Skeletal muscle satellite cell (primary cell): ENCODE results near the gene SH3PXD2B.

Source experiments
- H3K27me3 ChIP-seq: 2 replicates; pipeline ENCODE4 v1.7.0; 2013; ENCODE audit warnings: low read length; ENCODE audit not compliant: control insufficient read depth, insufficient read depth
- H3K36me3 ChIP-seq: 2 replicates; pipeline ENCODE4 v1.7.0; 2013; ENCODE audit warnings: mild to moderate bottlenecking, control low read depth, low read length; ENCODE audit not compliant: insufficient read depth
- H3K4me1 ChIP-seq: 2 replicates; pipeline ENCODE4 v1.7.0; 2013; ENCODE audit warnings: low read length; ENCODE audit not compliant: control insufficient read depth, insufficient read depth
- H3K4me2 ChIP-seq: 2 replicates; pipeline ENCODE4 v1.7.0; 2013; ENCODE audit warnings: mild to moderate bottlenecking, low read length
- H3K4me3 ChIP-seq: 2 replicates; pipeline ENCODE4 v1.7.0; 2013; ENCODE audit warnings: low read length
- H3K9ac ChIP-seq: 2 replicates; pipeline ENCODE4 v1.7.0; 2013; ENCODE audit warnings: mild to moderate bottlenecking, low read depth, low read length, moderate library complexity
- H3K9me3 ChIP-seq: replicated peaks from 2 replicates; pipeline ENCODE4 v1.7.0; 2013; ENCODE audit warnings: mild to moderate bottlenecking, control low read depth, low read length

SH3PXD2B gene

GRCh38 chr5:172430354-172430753, 24.0 kb downstream of the SH3PXD2B start:
- H3K4me1 ChIP-seq = peaks cover 18% of the 10 kb centered on the region
- no peak overlapping the region for H3K4me2 ChIP-seq
- no peaks in the 10 kb centered on the region for H3K27me3 ChIP-seq
- H3K9ac ChIP-seq = no peak overlapping the region
- no peak overlapping the region for H3K4me3 ChIP-seq
- no peaks in the 10 kb centered on the region for H3K9me3 ChIP-seq
- H3K36me3 ChIP-seq = peaks cover 8% of the 10 kb centered on the region

GRCh38 chr5:172429201-172429940, 25.0 kb downstream of the SH3PXD2B start:
- Histone ChIP-seq H3K27me3 (no peaks in the 10 kb centered on the region), H3K36me3 (peaks cover 8% of the 10 kb centered on the region), H3K9ac (no peak overlapping the region), H3K4me3 (no peak overlapping the region), H3K4me2 (no peak overlapping the region), H3K4me1 (peaks cover 18% of the 10 kb centered on the region), H3K9me3 (no peaks in the 10 kb centered on the region)

DNA sequence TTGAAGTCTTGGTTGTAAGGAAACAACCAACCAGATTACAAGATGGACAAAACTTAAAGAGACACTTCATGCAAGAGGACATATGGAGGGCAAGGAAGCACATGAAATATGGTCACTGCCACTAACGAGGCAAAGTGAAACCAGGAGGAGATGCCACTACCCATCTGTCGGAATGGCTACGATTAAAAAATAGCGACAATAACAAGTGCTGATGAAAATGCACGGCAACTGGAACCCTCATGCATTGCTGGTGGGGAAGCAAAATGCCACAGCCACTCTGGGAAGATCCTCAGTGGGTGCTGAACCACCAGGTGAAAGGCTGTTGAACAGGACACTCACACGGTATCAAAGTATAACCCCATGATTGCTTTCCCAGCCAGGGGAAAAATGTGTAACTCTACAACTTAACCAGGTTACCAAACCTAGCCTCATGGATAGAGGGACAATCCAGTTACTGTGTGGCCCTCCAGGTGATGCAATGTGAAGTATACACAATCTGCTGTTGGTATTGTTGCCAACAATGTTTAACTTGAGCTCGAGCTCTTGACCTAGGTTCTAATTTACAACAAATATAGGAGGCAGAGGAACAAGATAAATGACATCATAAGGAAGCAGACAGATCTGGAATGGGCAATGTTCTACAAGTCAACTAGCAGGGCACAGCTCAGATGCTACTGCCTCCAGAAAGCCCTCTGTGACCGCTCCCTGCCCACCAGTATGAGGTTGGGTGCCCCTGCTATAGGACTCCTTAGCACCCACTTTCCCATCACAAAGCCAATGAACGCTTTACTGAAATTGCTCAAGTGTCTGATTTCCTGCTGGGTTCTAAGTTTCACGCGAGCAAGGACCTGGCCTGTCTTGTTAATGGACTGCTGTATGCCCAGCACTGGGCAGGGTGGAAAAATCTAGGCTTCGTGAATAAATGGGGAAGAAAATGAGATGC, 25.8 kb downstream of the SH3PXD2B start:
- H3K4me1 ChIP-seq = peaks cover 18% of the 10 kb centered on the region
- H3K4me2 ChIP-seq = no peak overlapping the region
- H3K36me3 ChIP-seq = peaks cover 8% of the 10 kb centered on the region
- no peak overlapping the region for H3K9ac ChIP-seq
- H3K4me3 ChIP-seq = no peak overlapping the region
- no peaks in the 10 kb centered on the region for H3K27me3 ChIP-seq
- H3K9me3 ChIP-seq = no peaks in the 10 kb centered on the region

GRCh38 chr5:172427202-172427601, 27.1 kb downstream of the SH3PXD2B start:
- Histone ChIP-seq H3K9ac (no peak overlapping the region), H3K4me2 (no peak overlapping the region), H3K27me3 (no peaks in the 10 kb centered on the region), H3K9me3 (no peaks in the 10 kb centered on the region), H3K36me3 (peaks cover 15% of the 10 kb centered on the region), H3K4me3 (no peak overlapping the region), H3K4me1 (peaks cover 18% of the 10 kb centered on the region)

- H3K4me2 ChIP-seq = no peak overlapping the region
- no peak overlapping the region for H3K4me3 ChIP-seq
- no peaks in the 10 kb centered on the region for H3K27me3 ChIP-seq
- no peaks in the 10 kb centered on the region for H3K9me3 ChIP-seq
- H3K9ac ChIP-seq = no peak overlapping the region
- peaks cover 19% of the 10 kb centered on the region for H3K36me3 ChIP-seq
- peaks cover 22% of the 10 kb centered on the region for H3K4me1 ChIP-seq
Measured at GRCh38 chr5:172426086-172426485, 28.2 kb downstream of the SH3PXD2B start.

DNA sequence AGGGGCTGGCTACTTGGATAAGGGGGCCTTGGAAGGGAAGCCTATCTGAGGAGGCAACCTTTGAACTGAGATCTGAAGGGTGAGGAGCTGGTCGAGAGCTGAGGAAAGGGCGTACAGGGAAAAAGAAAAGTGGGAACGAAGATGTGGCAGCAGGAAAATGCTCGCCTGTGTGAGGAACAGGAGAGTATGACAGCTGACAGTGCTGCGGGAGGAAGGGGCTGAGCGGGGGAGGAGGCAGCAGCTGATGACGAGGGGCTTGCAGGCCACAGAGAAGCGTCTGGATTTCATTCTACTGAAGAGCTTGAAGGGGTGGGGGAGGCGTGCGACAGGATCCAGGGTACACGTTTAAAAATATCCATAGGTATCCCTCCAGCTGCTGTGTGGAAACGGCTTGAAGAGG, 28.9 kb downstream of the SH3PXD2B start:
- H3K4me2 ChIP-seq = no peak overlapping the region
- H3K4me3 ChIP-seq = no peak overlapping the region
- H3K36me3 ChIP-seq = peaks cover 21% of the 10 kb centered on the region
- peaks cover 29% of the 10 kb centered on the region for H3K4me1 ChIP-seq
- H3K27me3 ChIP-seq = no peaks in the 10 kb centered on the region
- no peak overlapping the region for H3K9ac ChIP-seq
- no peaks in the 10 kb centered on the region for H3K9me3 ChIP-seq

- Histone ChIP-seq H3K9ac (no peak overlapping the region), H3K4me1 (peaks cover 31% of the 10 kb centered on the region), H3K4me3 (no peak overlapping the region), H3K27me3 (no peaks in the 10 kb centered on the region), H3K4me2 (no peak overlapping the region), H3K9me3 (no peaks in the 10 kb centered on the region), H3K36me3 (peaks cover 24% of the 10 kb centered on the region)
Measured at GRCh38 chr5:172424808-172425207, 29.5 kb downstream of the SH3PXD2B start.

GRCh38 chr5:172424111-172424490, 30.2 kb downstream of the SH3PXD2B start:
- no peak overlapping the region for H3K4me3 ChIP-seq
- H3K9ac ChIP-seq = no peak overlapping the region
- no peak overlapping the region for H3K4me2 ChIP-seq
- peaks cover 31% of the 10 kb centered on the region for H3K36me3 ChIP-seq
- peaks cover 31% of the 10 kb centered on the region for H3K4me1 ChIP-seq
- H3K9me3 ChIP-seq = no peaks in the 10 kb centered on the region
- H3K27me3 ChIP-seq = no peaks in the 10 kb centered on the region

GRCh38 chr5:172423379-172424110, 30.8 kb downstream of the SH3PXD2B start:
- H3K4me3 ChIP-seq = no peak overlapping the region
- no peaks in the 10 kb centered on the region for H3K9me3 ChIP-seq
- no peak overlapping the region for H3K9ac ChIP-seq
- peaks cover 32% of the 10 kb centered on the region for H3K4me1 ChIP-seq
- H3K36me3 ChIP-seq = peaks cover 32% of the 10 kb centered on the region
- H3K4me2 ChIP-seq = no peak overlapping the region
- H3K27me3 ChIP-seq = no peaks in the 10 kb centered on the region

- Histone ChIP-seq H3K9ac (no peak overlapping the region), H3K9me3 (no peaks in the 10 kb centered on the region), H3K36me3 (peaks cover 39% of the 10 kb centered on the region), H3K27me3 (no peaks in the 10 kb centered on the region), H3K4me1 (peaks cover 45% of the 10 kb centered on the region), H3K4me2 (no peak overlapping the region), H3K4me3 (no peak overlapping the region)
Measured at GRCh38 chr5:172422255-172422654, 32.1 kb downstream of the SH3PXD2B start.

DNA sequence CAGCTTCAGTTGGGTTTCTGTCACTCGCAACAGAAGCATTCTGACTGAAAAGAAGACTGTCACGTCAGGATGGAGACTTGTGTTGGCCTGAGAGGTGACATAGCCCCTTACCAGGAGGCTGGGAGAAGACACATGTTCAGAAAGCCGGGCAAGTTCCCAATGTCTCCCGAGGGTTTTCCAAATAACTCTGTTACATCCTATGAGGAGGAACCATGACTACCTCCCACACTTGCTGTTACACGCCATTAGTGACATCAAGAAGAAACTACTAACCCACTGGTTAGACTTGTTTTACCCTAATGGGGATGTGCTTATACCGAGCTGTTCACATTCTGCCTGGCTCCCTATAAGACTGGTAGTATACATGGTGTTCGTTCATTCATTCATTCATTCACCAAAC, 33.3 kb downstream of the SH3PXD2B start:
- no peaks in the 10 kb centered on the region for H3K27me3 ChIP-seq
- H3K4me3 ChIP-seq = no peak overlapping the region
- peaks cover 42% of the 10 kb centered on the region for H3K4me1 ChIP-seq
- H3K36me3 ChIP-seq = peaks cover 39% of the 10 kb centered on the region
- peak overlapping the region; percentile 27 for H3K4me2 ChIP-seq
- H3K9ac ChIP-seq = no peak overlapping the region
- no peaks in the 10 kb centered on the region for H3K9me3 ChIP-seq
